Rectal smooth muscle tissue (tissue), 1 donor: ENCODE results near the gene MAP3K10.
"Not testable (repeated sequence)": the region's sequence is repeated elsewhere in the genome, so short reads cannot be mapped to it uniquely, and the experiment has no call there.

ENCODE experiments used
- H3K27ac ChIP-seq: one replicate; pipeline ENCODE4 v1.7.0; 2013; ENCODE audit warnings: low read depth, low read length, inconsistent platforms
- H3K27me3 ChIP-seq: one replicate; pipeline ENCODE4 v1.7.0; 2013; ENCODE audit warnings: low read length; ENCODE audit not compliant: control insufficient read depth, insufficient read depth
- H3K36me3 ChIP-seq: one replicate; pipeline ENCODE4 v1.7.0; 2013; ENCODE audit warnings: low read length; ENCODE audit not compliant: control insufficient read depth, insufficient read depth
- H3K4me1 ChIP-seq: one replicate; pipeline ENCODE4 v1.7.0; 2013; ENCODE audit warnings: low read length; ENCODE audit not compliant: control insufficient read depth, insufficient read depth
- H3K4me3 ChIP-seq: one replicate; pipeline ENCODE4 v1.7.0; 2013; ENCODE audit warnings: low read length
- H3K9ac ChIP-seq: one replicate; pipeline ENCODE4 v1.7.0; 2013; ENCODE audit warnings: low read length

Gene MAP3K10

DNA sequence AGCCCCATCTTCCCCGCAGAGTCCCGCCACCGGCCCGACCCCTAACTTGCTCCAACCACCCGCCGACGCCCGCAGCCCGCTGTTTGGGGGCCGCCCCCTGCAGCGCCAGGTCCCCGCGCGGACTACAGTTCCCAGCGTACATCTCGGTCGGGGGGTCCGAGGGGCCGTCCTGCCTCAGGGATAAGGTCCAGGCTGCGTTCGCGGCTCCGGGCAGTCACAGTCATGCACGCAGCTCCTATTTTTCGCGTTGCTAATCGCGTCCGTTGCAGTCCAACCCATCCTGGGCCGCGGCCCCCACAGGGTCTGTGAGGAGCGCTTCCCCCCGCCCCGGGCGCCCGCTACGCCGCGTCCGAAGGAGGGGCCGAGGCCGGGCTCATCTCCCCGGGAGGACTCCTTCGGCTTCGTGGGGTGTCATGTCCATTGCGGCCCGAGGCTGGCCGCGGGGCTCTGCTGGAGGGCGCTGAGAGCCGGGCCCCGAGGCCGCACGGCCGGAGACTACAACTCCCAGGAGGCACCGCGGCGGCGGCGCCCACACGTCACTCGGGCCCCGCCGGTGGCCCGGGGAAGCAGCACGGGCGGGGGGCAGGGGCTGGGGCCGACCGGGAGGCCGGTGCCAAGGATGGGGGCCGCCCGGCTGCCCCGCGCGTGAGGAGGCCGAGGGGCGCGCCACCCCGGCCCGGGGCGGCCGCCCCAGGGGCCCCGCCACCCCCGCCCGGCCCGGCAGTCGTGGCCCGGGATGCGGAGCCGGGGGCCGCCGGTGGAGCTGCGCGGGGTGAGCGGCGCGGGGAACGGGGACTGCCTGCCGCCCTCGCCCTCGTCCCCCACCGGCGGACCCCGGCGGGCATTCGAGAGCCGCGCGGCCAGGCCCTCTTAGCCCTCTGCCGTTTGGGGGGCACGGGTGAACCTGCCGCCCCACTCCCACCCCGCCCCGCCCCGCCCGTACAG is at the start of gene MAP3K10:
Gene MAP3K10 (plus strand): TSS at position 536 of the 945 bp plus-strand sequence. CDS start 606 bp downstream, outside the sequence.
- peak within 1 kb of the TSS; percentile 98 for H3K27ac ChIP-seq
- no peaks in the 10 kb centered on the region for H3K36me3 ChIP-seq
- H3K27me3 ChIP-seq = no peaks in the 10 kb centered on the region
- peak within 1 kb of the TSS; percentile 71 for H3K9ac ChIP-seq
- peak within 1 kb of the TSS; percentile 89 for H3K4me3 ChIP-seq
- H3K4me1 ChIP-seq = peaks cover 6% of the 10 kb centered on the region

DNA sequence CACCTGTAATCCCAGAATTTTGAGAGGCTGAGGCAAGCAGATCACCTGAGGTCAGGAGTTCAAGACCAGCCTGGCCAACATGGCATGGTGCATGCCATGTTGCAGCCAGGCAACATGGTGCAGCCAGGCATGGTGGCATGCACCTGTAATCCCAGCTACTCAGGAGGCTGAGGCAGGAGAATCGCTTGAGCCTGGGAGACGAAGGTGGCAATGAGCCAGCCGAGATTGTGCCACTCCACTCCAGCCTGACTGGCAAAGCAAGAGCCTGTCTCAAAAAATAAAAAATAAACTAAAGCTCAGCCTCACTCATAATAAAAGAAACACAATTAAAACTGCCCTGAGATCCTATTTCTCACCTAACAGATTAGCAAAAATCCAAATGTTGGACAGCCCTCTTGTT is 49.7 kb upstream of the MAP3K10 start:
- Histone ChIP-seq H3K4me3 (no peak overlapping the region), H3K9ac (no peak overlapping the region), H3K27ac (no peak overlapping the region), H3K36me3 (no peaks in the 10 kb centered on the region), H3K27me3 (no peaks in the 10 kb centered on the region), H3K4me1 (no peaks in the 10 kb centered on the region)

DNA sequence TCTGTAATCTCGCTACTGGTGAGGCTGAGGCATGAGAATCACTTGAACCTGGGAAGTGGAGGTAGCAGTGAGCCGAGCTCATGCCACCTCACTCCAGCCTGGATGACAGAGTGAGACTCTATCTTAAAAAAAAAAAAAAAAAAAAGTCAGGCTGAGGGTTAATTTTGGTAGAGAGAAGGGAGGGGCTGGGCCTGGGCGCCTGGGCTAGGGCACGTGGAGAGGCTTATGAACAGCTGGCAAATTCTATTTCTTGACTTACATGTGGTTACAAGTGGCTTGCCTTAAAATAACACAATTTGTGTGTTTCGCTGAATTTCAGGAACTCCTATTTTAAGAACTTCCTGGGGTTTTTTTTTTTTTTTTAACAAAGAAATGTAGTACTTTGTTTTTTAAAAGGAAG is 47.6 kb upstream of the MAP3K10 start:
- no peak overlapping the region for H3K27ac ChIP-seq
- H3K4me3 ChIP-seq = no peak overlapping the region

DNA sequence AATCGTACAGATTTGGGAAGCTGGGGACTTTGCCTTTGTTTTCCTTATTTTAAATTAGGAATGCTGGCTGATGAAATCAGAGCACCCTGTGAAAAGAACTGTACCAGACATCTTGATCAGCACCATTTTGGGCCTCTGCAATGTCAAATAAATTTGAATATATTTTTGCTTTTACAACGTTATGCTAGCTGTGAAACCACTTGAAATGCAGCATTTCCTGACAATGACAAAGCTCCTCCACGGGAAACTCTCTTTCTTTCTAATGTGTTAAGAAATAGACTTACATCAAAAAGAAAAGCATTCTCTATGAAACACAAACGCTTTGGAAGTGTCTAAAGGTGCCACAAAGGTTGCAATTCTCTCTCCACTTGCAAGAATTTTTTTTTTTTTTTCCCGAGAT is 47.1 kb upstream of the MAP3K10 start:
- Histone ChIP-seq H3K4me3 (no peak overlapping the region), H3K27me3 (no peaks in the 10 kb centered on the region), H3K36me3 (no peaks in the 10 kb centered on the region), H3K9ac (no peak overlapping the region), H3K4me1 (no peaks in the 10 kb centered on the region), H3K27ac (no peak overlapping the region)

More for the DNA sequence above, 47.6 kb upstream of the MAP3K10 start:
- no peaks in the 10 kb centered on the region for H3K4me1 ChIP-seq
- H3K36me3 ChIP-seq = no peaks in the 10 kb centered on the region
- H3K27me3 ChIP-seq = no peaks in the 10 kb centered on the region
- no peak overlapping the region for H3K9ac ChIP-seq

DNA sequence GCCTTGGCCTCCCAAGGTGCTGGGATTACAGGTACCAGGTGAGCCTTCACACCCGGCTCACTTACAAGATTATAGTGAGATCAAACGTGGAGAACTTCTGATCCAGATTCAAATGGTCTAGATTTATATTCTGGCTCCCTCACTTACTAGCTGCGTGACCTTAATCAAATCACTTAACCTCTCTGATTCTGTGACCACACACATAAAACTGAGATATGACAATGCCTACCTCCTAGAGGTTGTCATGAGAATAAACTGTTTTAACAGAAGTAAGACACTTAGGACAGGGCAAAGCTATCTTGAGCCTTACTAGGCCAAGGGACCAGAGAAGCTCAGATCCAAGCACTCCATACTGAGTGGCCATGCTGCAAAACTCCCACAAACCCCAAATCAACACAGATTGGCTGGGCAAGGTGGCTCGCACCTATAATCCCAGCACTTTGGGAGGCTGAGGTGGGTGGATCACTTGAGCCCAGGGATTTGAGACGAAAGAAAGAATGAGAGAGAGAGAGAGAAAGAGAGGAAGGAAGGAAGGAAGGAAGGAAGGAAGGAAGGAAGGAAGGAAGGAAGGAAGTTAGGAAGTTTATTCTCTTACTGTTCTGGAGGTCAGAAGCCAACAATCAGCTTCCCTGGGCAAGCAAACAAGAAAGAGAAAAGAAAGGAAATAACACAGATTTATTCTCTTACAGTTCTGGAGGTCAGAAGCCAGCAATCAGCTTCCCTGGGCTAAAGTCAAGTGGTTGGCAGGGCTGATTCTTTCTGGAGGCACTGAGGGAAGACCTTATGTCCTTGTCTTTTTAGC is 46.1 kb upstream of the MAP3K10 start:
- Histone ChIP-seq H3K9ac (no peak overlapping the region), H3K4me1 (no peaks in the 10 kb centered on the region), H3K27me3 (no peaks in the 10 kb centered on the region), H3K4me3 (no peak overlapping the region), H3K36me3 (no peaks in the 10 kb centered on the region), H3K27ac (no peak overlapping the region)

DNA sequence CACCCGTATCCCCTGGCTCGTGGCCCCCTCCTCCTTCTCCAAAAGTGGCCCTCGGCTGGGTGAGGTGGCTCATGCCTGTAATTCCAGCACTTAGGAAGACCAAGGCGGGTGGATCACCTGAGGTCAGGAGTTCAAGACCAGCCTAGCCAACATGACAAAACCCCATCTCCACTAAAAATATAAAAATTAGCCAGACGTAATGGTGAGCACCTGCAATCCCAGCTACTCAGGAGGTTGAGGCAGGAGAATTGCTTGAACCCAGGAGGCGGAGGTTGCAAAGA is 45.5 kb upstream of the MAP3K10 start:
- H3K4me3 ChIP-seq, H3K9ac ChIP-seq, H3K36me3 ChIP-seq, H3K27me3 ChIP-seq, H3K4me1 ChIP-seq, H3K27ac ChIP-seq: not testable (repeated sequence)

DNA sequence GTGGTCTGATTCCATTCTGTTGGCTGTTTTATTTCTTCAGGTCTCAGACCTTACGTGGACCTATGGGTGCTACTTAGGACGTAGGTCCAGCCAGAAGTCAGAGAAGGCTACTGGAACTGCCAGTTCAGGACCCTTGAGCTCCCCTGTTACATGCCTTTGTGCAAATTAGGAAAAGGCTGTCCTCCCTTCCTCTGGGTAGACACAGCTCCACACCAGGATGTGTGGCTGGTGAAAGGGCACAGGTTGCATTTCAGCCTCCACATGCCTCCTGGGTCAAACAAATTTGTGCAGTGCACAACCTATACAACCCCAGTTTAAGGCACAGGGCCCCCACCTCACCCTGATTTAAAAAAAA is 43.9 kb upstream of the MAP3K10 start:
- Histone ChIP-seq H3K4me1 (no peaks in the 10 kb centered on the region), H3K4me3 (no peak overlapping the region), H3K36me3 (no peaks in the 10 kb centered on the region), H3K9ac (no peak overlapping the region), H3K27ac (no peak overlapping the region), H3K27me3 (no peaks in the 10 kb centered on the region)

DNA sequence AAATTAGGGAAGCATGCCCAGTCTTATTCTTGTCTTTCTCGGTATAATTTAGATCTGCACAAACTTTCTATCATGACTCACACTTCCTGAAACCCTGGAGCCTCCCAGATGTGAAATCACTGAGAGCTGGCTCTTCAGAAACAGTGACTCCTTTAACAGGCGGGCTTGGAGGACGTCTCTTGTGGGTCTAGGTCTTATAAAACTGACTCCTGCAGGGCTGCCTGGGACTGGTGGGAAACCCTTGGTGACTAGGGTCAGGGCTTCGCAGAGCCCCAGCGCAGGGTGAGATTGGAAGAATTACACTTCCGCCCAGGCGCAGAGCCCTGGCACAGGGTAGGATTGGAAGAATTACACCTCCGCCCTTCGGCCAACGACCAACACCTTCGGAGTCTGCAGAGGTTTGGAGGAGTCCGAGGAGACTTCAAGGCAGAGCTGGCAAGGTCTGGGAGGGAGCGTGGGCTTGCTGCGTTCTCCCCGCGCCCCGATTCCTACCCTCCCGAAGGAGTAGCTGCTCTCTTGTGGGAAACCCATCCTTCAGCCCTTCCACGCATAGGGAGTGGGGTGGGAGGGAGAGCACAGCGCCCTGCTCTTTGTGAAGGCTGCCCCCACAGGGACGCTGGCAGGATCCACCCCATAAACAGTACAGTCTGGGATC is 43.4 kb upstream of the MAP3K10 start:
- Histone ChIP-seq H3K4me3 (no peak overlapping the region), H3K27me3 (no peaks in the 10 kb centered on the region), H3K36me3 (no peaks in the 10 kb centered on the region), H3K27ac (no peak overlapping the region), H3K4me1 (no peaks in the 10 kb centered on the region), H3K9ac (no peak overlapping the region)

DNA sequence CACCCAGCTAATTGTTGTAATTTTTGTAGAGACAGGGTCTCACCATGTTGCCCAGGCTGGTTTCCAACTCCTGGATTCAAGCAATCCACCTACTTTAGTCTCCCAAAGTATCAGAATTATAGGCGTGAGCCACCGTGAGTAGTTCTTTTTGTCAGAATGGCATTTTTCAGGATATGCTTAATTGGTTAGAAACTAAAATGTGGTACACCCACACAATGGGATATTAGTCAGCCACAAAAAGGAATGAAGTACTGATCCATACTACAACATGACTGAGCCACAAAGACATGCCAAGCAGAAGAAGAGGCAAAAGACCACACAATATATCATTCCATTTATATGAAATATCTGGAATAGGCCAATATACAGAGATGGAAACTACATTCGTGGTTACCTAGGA is 41.7 kb upstream of the MAP3K10 start:
- no peak overlapping the region for H3K9ac ChIP-seq
- H3K4me1 ChIP-seq = no peaks in the 10 kb centered on the region
- H3K4me3 ChIP-seq = no peak overlapping the region
- H3K36me3 ChIP-seq = no peaks in the 10 kb centered on the region
- no peaks in the 10 kb centered on the region for H3K27me3 ChIP-seq
- no peak overlapping the region for H3K27ac ChIP-seq

DNA sequence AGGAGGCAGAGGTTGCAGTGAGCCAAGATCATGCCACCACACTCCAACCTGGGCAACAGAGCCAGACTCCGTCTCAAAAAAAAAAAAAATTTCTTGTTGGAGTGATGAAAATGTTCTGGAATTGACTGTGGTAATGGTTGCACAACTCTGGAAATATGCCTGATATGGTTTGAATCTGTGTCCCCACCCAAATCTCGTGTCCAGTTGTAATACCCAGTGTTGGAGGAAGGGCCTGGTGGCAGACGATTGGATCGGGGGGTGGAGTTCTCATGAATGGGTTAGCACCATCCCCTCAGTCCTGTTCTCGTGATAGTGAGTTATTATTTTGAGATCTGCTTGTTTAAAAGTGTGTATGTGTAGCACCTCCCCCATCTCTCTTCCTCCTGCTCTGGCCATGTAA is 41.1 kb upstream of the MAP3K10 start:
- H3K4me1 ChIP-seq = no peaks in the 10 kb centered on the region
- no peak overlapping the region for H3K9ac ChIP-seq
- H3K27ac ChIP-seq = no peak overlapping the region
- no peak overlapping the region for H3K4me3 ChIP-seq
- H3K36me3 ChIP-seq = no peaks in the 10 kb centered on the region
- no peaks in the 10 kb centered on the region for H3K27me3 ChIP-seq

DNA sequence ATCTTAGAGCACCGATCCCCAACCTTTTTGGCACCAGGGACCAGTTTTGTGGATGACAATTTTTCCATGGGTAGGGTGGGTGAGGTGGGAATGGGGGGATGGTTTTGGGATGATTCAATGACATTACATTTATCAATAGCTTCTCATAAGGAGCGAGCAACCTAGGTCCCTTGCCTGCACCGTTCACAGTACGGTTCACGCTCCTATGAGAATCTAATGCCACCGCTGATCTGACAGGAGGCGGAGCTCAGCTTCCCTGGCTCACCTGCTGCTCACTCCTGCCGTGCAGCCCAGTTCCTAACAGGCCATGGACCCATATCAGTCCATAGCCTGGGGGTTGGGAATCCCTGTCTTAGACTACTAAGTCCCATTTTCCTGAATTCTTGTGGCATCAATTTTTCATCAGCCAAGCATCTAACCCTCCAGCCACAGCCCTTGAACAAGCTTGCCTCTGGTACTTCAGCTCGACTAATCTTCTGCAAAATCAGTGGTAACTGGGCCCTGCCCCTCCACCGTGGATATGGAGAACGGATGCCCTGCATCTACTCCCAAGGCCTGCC is 37.0 kb upstream of the MAP3K10 start:
- Histone ChIP-seq H3K4me1 (no peaks in the 10 kb centered on the region), H3K9ac (no peak overlapping the region), H3K27me3 (no peaks in the 10 kb centered on the region), H3K27ac (no peak overlapping the region), H3K4me3 (no peak overlapping the region), H3K36me3 (no peaks in the 10 kb centered on the region)

DNA sequence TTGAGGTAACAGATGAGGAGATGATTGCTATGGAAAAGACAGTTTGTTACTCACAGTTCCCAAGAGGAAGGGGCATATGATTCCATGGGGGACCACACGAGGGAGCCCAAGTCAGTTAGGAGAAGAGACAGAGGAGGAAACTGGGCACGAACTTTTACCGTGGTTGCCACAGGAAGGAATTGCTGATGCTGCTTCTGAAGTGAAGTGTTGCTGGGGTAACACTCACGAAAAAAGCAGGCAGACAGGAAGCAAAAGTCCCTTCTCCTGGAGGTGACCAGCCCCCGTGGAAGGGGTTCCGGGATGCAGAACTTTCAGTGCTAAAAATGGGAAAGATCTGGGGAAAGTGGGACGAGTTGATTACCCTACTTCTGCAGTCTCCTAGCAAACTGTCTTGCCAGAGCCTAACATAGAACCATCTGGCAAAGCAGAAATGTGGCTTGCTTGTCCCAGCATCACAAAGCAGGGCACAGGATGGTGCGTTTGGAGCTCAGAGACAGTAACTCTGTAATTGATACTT is 35.4 kb upstream of the MAP3K10 start:
- Histone ChIP-seq H3K36me3 (no peaks in the 10 kb centered on the region), H3K9ac (no peak overlapping the region), H3K4me1 (no peaks in the 10 kb centered on the region), H3K27me3 (no peaks in the 10 kb centered on the region), H3K27ac (no peak overlapping the region), H3K4me3 (no peak overlapping the region)
